ENCODE results near the gene DAZAP1.

DAZAP1 gene

DNA sequence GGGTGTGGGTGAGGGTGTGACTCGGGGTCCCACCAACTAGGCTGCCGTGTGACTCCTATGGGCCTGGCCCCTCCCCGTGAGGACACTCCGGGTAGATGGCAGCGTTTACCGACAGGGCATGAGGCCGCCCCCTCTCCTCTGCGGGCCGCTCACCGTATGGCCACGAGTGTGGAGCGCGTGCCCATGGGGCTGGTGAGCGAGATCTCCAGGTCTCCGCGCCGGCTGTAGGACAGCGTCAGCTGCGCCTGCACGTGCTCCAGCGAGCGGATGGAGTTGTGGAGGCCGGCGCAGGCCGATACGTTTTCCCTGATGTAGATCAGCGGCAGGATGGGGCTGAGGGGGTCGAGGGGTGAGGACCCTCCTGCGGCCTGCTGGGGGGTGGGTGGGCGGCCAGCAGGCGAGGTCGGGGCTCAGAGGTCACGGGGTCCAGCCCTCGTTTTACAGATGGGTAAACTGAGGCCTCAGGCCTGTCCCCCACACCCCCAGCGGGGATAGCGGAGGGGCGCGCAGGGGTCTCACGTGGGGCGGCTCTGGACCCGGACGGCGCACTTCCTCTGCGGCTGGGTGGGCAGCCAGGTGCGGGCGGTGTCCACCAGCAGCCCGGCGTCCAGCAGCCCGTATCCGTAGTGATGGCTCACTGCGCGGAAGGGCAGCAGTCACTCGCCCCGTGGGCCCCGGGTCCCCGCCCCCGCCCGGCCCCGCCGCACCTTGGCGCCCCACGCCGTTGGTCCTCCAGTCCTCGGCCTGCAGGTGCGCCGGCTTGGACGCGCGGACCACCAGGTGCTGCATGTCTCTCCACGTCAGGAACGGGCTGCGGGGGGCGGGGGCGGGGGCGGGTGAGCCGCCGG lies 76.0 kb downstream of the DAZAP1 start:
- Histone ChIP-seq H3K36me3 (ENCODE audit: control insufficient read depth in 1 of 2, insufficient read depth in 2 of 2, low read length in 2 of 2) (no peaks in the 10 kb centered on the region), H3K4me1 (ENCODE audit: control insufficient read depth in 1 of 2, insufficient read depth in 2 of 2, low read length in 2 of 2) (peaks cover 0 to 2% of the 10 kb centered on the region in 2 donors), H3K4me3 (ENCODE audit: low read depth in 1 of 2, low read length in 2 of 2) (no peak overlapping the region), H3K9me3 (ENCODE audit: control insufficient read depth in 1 of 2, low read length in 2 of 2) (no peaks in the 10 kb centered on the region), H3K27ac (ENCODE audit: low read depth, low read length) (no peak overlapping the region), H3K9ac (ENCODE audit: low read depth in 1 of 2, low read length in 2 of 2) (no peak overlapping the region), H3K27me3 (ENCODE audit: control insufficient read depth in 1 of 2, insufficient read depth in 2 of 2, low read length in 2 of 2) (no peaks in the 10 kb centered on the region)

DNA sequence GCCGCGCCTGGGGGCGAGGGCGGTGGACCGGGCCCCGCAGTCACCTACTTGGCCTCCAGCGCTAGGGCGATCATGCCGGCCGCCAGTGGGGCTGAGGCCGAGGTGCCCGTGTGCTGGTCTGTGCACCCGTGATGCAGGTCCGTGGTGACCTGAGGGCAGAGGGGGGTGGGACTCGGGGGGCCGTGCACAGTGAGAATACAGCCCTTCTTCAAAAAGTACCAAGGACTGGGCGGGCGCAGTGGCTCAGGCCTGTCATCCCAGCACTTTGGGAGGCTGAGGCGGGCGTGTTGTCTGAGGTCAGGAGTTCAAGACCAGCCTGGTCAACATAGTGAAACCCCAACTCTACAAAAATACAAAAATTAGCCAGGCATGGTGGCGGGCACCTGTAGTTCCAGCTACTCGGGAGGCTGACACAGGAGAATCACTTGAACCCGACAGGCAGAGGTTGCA lies 76.6 kb downstream of the DAZAP1 start:
- Histone ChIP-seq H3K27ac (ENCODE audit: low read depth, low read length) (no peak overlapping the region), H3K4me1 (ENCODE audit: control insufficient read depth in 1 of 2, insufficient read depth in 2 of 2, low read length in 2 of 2) (no peaks in the 10 kb centered on the region), H3K27me3 (ENCODE audit: control insufficient read depth in 1 of 2, insufficient read depth in 2 of 2, low read length in 2 of 2) (no peaks in the 10 kb centered on the region), H3K9me3 (ENCODE audit: control insufficient read depth in 1 of 2, low read length in 2 of 2) (no peaks in the 10 kb centered on the region), H3K4me3 (ENCODE audit: low read depth in 1 of 2, low read length in 2 of 2) (no peak overlapping the region), H3K9ac (ENCODE audit: low read depth in 1 of 2, low read length in 2 of 2) (no peak overlapping the region), H3K36me3 (ENCODE audit: control insufficient read depth in 1 of 2, insufficient read depth in 2 of 2, low read length in 2 of 2) (no peaks in the 10 kb centered on the region)
